Ovary (tissue), 9 donors: ENCODE data around the gene ATG9B. TPM values are rescaled to one million over a fixed set of nuclear protein-coding genes. Genes with fewer than 3 reads are reported as not detected.
A peak's percentile ranks its signal among the peaks of the same experiment; 100 is the strongest.

Experiments used
- DNase-seq, 5 donors: peaks; one replicate each; pipeline ENCODE4 v3.0.0-alpha.2; 2019 to 2020
- H3K27ac ChIP-seq, 2 donors: fragments of 200-600 bp; one replicate each; pipeline versions ENCODE4 v1.5.1 to v1.8.0; 2019 to 2022
- H3K27me3 ChIP-seq: fragments of 200-600 bp; one replicate; pipeline ENCODE4 v1.8.0; 2022
- H3K36me3 ChIP-seq: fragments of 200-600 bp; sonication (generic); one replicate; pipeline ENCODE4 v1.5.1; 2019
- H3K4me1 ChIP-seq: one replicate; pipeline ENCODE4 v1.8.1; 2013; ENCODE audit warnings: mild to moderate bottlenecking, moderate library complexity; ENCODE audit not compliant: insufficient read depth
- H3K4me3 ChIP-seq: fragments of 200-600 bp; sonication (generic); one replicate; pipeline ENCODE4 v1.5.1; 2017
- H3K9me3 ChIP-seq, 2 donors: fragments of 200-600 bp in 1 of 2; sonication (generic) in 1 of 2; one replicate each; pipeline versions ENCODE4 v1.5.1 to v1.8.1; 2013 to 2019; ENCODE audit warnings: mild to moderate bottlenecking in 1 of 2, moderate library complexity in 1 of 2
- EP300 ChIP-seq: sonication (generic); formaldehyde crosslinking; IDR thresholded peaks from one replicate; pipeline ENCODE4 v1.6.1; 2017; ENCODE audit warnings: antibody characterized with exemption
- POLR2A ChIP-seq: fragments of 450-650 bp; IDR thresholded peaks from one replicate; pipeline ENCODE4 v1.6.1; 2017; ENCODE audit warnings: antibody characterized with exemption, mild to moderate bottlenecking, moderate library complexity
- WGBS, 3 donors: extraction: QIAGEN DNeasy Blood & Tissue Kit in 1 of 3; methylation state at CpG; one replicate each; pipeline versions ENCODE4 v1.1.5 to v1.1.7; 2013 to 2017; 5-methylcytosine and 5-hydroxymethylcytosine counted together
- intact Hi-C, 4 donors: fragments of 100-400 bp; cut with DNase I; formaldehyde crosslinking; loops; one replicate each; pipeline versions ENCODE4 v1.11.0 to v1.15.1; 2022 to 2023
- polyA plus RNA-seq, 2 donors: library from polyadenylated mRNA; stranded (reverse); fragments of 200-250 nt in 1 of 2; fragments of 350-450 nt in 1 of 2; fragmentation: Illumina TruSeq in 1 of 2; extraction: RNeasy Lipid Tissue Mini Kit (QIAGEN cat#74804) in 1 of 2; gene quantifications; one replicate each; pipeline ENCODE4 v1.2.3, GENCODE V29; 2013 to 2014
- total RNA-seq, 7 donors: library from RNA; depleted of rRNA in 2 of 7; stranded (reverse); fragments of >200 nt in 2 of 7; fragmentation: NEBNext Ultra II Directional in 3 of 7; extraction: Animal tissue kit (Norgen Biotek cat#: 25700) in 3 of 7; gene quantifications; one replicate each; pipeline versions ENCODE4 v1.1.0 to v1.2.4, GENCODE V29; 2016 to 2023
- TF ChIP-seq, protein P1 (sequence below), 3 donors: fragments of 450-650 bp in 2 of 3; fragments of 200-600 bp in 1 of 3; IDR thresholded peaks; one replicate each; pipeline versions ENCODE4 v1.5.1 to v1.8.0; 2016 to 2022; ENCODE audit warnings: antibody characterized with exemption in 3 of 3, mild to moderate bottlenecking in 1 of 3
- donor health status: DM: no; HTN: no; CAD: no; lungs with moderate emphysema.
- donor health status: DM: no; HTN: no; CAD: no.
- donor health status: Bipolar disorder and iron deficiency.
- donor health status: DM: yes; HTN: yes; CAD: no.
- donor health status: DM: no; HTN: no; CAD: no.
- donor health status: DM: yes; HTN: yes; CAD: no.

Gene ATG9B
- total and polyA plus RNA-seq, 9 donors, result 0.03 to 1.0 (median 0.35) TPM

DNA sequence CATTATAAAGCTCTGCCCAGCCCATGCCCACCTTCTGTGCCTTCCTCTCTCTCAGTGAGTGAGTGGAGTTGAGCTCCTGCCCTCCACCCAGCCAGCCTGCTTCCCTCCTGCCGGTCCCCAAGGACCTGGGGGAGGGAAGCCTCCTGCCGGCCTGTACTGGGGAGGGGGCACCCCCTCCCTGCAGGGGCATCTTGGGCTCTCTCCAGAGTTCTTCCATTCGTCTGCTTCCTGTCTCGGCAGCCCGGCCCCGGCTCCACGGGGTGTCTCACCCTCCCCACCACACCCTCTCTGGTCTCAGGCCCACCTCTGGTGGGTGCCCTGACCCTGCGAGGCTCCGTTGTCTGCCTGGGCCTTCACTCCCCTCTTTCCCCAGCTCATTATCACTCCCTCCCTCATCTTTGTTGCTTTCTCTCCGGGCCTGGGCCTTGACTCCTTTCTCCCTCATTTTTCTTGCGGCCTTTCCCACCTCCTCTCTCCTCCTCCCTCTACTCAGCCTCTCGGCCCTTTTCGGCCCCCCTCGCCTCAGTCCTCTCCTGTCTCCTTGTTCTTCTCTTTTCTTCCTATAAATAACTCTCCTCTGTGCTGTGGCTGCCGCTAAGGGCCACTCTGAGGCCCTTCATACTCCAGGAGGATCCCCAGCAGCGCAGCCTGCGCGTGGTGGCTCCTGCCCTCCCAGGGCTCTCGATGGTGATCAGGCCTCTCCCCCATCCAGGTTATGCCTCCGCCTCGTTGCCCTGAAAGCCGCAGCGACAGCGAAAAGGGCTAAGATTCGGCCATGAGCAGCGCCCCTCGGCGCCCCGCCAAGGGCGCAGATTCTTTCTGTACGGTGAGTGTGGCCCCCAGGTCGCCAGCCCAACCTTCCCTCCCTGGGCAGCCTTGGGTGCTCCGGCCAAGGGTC, 37.2 kb upstream of the ATG9B start:
- H3K27me3 ChIP-seq, result no peaks in the 10 kb centered on the region
- peak in 3 of 5 donors; percentile 50 to 67 (median 66) for DNase-seq
- peak overlapping the region; percentile 81 for H3K4me3 ChIP-seq
- no peak for TF ChIP-seq POLR2A
- TF ChIP-seq EP300, result no peak
- TF ChIP-seq, protein P1, sequence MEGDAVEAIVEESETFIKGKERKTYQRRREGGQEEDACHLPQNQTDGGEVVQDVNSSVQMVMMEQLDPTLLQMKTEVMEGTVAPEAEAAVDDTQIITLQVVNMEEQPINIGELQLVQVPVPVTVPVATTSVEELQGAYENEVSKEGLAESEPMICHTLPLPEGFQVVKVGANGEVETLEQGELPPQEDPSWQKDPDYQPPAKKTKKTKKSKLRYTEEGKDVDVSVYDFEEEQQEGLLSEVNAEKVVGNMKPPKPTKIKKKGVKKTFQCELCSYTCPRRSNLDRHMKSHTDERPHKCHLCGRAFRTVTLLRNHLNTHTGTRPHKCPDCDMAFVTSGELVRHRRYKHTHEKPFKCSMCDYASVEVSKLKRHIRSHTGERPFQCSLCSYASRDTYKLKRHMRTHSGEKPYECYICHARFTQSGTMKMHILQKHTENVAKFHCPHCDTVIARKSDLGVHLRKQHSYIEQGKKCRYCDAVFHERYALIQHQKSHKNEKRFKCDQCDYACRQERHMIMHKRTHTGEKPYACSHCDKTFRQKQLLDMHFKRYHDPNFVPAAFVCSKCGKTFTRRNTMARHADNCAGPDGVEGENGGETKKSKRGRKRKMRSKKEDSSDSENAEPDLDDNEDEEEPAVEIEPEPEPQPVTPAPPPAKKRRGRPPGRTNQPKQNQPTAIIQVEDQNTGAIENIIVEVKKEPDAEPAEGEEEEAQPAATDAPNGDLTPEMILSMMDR (IDR thresholded peaks at IDR 0.05), result no peak
- WGBS, 3 donors, result 34 to 43% (median 35%) methylated on average over 33 of the region's 33 CpGs
- no peaks in the 10 kb centered on the region for H3K36me3 ChIP-seq
- peaks cover 25% of the 10 kb centered on the region for H3K4me1 ChIP-seq
- peak overlapping the region; percentile 27 to 55 for H3K27ac ChIP-seq
- intact Hi-C loops, result loop anchor here in 1 of 4 donors (2.0 kb wide), 1 partner anchor 21 kb away; the partner anchor contains the start of gene TMUB1
- no peaks in the 10 kb centered on the region for H3K9me3 ChIP-seq

GRCh38 chr7:151060416-151061212, 36.3 kb upstream of the ATG9B start:
- Histone ChIP-seq H3K4me3 (peak overlapping the region; percentile 81), H3K4me1 (peaks cover 25% of the 10 kb centered on the region), H3K27ac (peak overlapping the region in 1 of 2 donors; percentile 97), H3K36me3 (no peaks in the 10 kb centered on the region), H3K9me3 (no peaks in the 10 kb centered on the region), H3K27me3 (no peaks in the 10 kb centered on the region)
- TF ChIP-seq, protein P1 (IDR thresholded peaks at IDR 0.05), result no peak
- no peak for TF ChIP-seq POLR2A
- TF ChIP-seq EP300, result no peak
- intact Hi-C loops, result loop anchor here in 1 of 4 donors (2.0 kb wide), 1 partner anchor 22 kb away; the partner anchor contains the start of gene TMUB1
- peak; percentile 45 to 74 (median 66) for DNase-seq
- WGBS, 3 donors, result 6 to 9% (median 9%) methylated on average over 19 to 21 of the region's 21 CpGs

- WGBS, 3 donors, result 0 to 1% (median 1%) methylated on average over 14 to 17 of the region's 17 CpGs
- peak overlapping the region; percentile 81 for H3K4me3 ChIP-seq
- TF ChIP-seq POLR2A (no peak), EP300 (no peak)
- TF ChIP-seq, protein P1 (IDR thresholded peaks at IDR 0.05), result no peak
- H3K4me1 ChIP-seq, result peaks cover 25% of the 10 kb centered on the region
- no peaks in the 10 kb centered on the region for H3K36me3 ChIP-seq
- intact Hi-C loops, result loop anchor here in 1 of 4 donors (2.0 kb wide), 1 partner anchor 23 kb away; the partner anchor contains the start of gene TMUB1
- no peak for DNase-seq
- H3K27me3 ChIP-seq, result no peaks in the 10 kb centered on the region
- H3K9me3 ChIP-seq, result no peaks in the 10 kb centered on the region
- H3K27ac ChIP-seq, result peak overlapping the region; percentile 88 to 97
These were observed 35.8 kb upstream of the ATG9B start for GRCh38 chr7:151060113-151060415.

DNA sequence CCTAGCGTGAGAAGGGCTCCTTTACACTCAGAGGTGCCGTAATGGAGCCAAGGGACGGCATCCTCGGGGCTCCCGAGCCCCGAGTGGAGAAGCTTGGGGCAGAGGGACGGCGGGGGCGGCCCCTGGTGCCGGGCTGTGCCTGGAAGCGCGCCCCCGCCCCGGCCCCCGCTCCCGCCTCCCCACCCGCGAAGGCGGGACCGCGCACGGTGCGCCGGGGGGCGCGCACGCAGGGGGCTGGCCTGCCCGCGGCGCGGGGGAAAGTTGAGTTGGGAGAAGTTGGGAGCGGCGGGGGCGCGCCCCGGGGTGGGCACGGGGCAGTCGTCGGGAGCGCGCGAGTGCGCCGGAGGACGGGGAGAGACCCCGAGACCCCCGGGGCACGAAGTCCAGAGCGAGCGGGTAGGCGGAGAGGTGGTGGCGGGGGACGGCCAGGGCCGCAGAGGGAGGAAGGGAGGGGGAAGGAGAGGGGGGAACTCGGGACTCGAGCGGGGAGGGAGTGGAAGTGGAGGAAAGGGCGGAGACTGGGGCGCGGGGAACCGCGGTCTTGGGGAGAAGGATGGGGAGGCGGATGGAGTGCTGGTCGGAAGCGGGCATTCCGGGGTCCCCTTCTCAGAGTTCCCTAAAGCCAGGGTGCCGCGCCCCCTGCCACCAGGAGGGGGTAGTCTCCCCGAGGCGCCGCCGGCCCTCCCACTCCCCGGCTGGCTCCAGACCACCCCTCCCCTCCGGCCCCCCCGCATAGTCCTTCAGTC, 35.2 kb upstream of the ATG9B start, which contains the start of gene SLC4A2:
Gene SLC4A2, plus strand, starts transcription at position 223 of the 746 bp plus-strand sequence. CDS start 2,399 bp downstream, outside the sequence.
- peaks cover 25% of the 10 kb centered on the region for H3K4me1 ChIP-seq
- 0 to 1% (median 1%) methylated on average over 45 to 75 of the region's 75 CpGs for WGBS, 3 donors
- TF ChIP-seq POLR2A, result peak; percentile 37
- TF ChIP-seq, protein P1 (IDR thresholded peaks at IDR 0.05), result peak in 2 of 3 donors; percentile 26 to 37
- TF ChIP-seq EP300, result no peak
- H3K36me3 ChIP-seq, result no peaks in the 10 kb centered on the region
- peak within 1 kb of the TSS; percentile 88 to 97 for H3K27ac ChIP-seq
- DNase-seq, result peak; percentile 82 to 91 (median 87)
- H3K4me3 ChIP-seq, result peak within 1 kb of the TSS; percentile 81
- no peaks in the 10 kb centered on the region for H3K9me3 ChIP-seq
- H3K27me3 ChIP-seq, result no peaks in the 10 kb centered on the region
- intact Hi-C loops, result loop anchor here in 1 of 4 donors (2.0 kb wide), 1 partner anchor 23 kb away; the partner anchor contains the start of gene TMUB1
